ENCODE data around the gene RIT2.

- TF ChIP-seq HOXA7 (CRISPR knock-in tag; IDR thresholded peaks at IDR 0.05) (no peak), GATA3 (IDR thresholded peaks at IDR 0.05; ENCODE audit: borderline replicate concordance) (no peak), POLR2A (IDR thresholded peaks at IDR 0.05; ENCODE audit: low read length) (no peak), RFX5 (IDR thresholded peaks at IDR 0.05) (no peak), CTCF (IDR thresholded peaks at IDR 0.05) (no peak), REST (IDR thresholded peaks at IDR 0.05) (no peak), BCL3 (IDR thresholded peaks at IDR 0.05) (no peak), MAZ (IDR thresholded peaks at IDR 0.05; ENCODE audit: borderline replicate concordance, low read depth, low read length) (no peak), E2F6 (IDR thresholded peaks at IDR 0.05; ENCODE audit: borderline replicate concordance, low read depth) (no peak), CBX2 (IDR thresholded peaks at IDR 0.05; ENCODE audit: borderline replicate concordance, low read depth) (no peak), SMC3 (IDR thresholded peaks at IDR 0.05) (no peak), MAFK (IDR thresholded peaks at IDR 0.05; ENCODE audit: partially characterized antibody) (no peak), HES2 (IDR thresholded peaks at IDR 0.05) (no peak)
Measured at GRCh38 chr18:42822711-42823110, 292.8 kb downstream of the RIT2 start.
